Effector CD8-positive, alpha-beta T cell (primary cell): ENCODE results near the gene MYCL.
"Not testable (repeated sequence)": the region's sequence is repeated elsewhere in the genome, so short reads cannot be mapped to it uniquely, and the experiment has no call there.

Experiments
- DNase-seq: peaks from one replicate; lab custom pipeline; 2025; lab: John Stamatoyannopoulos, UW

The MYCL gene

DNA sequence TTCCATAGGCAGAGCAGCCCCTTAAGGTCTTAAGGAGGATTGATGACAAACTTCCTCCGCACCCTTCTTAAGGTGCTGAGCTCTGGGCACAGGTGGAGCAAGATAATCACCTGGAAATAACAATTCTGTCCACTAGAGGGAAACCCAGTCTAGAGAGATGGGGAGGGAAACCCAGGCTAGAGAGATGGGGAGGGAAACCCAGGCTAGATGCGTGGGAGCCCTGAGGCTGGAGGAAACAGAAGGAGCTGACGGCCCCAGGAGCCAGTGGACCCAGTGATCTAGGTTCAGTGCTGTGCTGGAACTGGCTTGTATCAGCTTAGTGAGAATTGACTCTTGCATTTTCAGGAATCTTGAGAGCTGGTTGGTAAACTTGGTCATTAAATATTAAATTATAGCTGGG, 17.8 kb upstream of the MYCL start:
- DNase-seq = peak; percentile 8

DNA sequence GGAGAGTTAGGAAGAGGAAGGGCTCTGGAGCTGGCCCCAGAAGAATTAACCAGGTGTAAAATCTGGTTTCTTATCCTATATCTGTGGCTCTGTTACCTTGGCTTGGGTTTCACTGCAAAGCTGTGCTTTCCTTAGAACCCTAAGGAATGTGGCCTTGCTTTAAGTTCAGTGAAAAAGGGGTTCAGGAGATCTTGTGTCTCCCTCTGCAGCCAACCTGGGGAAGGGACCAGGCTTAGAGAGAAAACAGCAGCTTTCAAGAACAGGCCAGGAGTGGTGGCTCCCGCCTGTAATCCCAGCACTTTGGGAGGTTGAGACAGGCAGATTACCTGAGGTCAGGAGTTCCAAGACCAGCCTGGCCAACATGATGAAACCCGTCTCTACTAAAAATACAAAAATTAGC, 16.1 kb upstream of the MYCL start:
- no peak for DNase-seq

DNA sequence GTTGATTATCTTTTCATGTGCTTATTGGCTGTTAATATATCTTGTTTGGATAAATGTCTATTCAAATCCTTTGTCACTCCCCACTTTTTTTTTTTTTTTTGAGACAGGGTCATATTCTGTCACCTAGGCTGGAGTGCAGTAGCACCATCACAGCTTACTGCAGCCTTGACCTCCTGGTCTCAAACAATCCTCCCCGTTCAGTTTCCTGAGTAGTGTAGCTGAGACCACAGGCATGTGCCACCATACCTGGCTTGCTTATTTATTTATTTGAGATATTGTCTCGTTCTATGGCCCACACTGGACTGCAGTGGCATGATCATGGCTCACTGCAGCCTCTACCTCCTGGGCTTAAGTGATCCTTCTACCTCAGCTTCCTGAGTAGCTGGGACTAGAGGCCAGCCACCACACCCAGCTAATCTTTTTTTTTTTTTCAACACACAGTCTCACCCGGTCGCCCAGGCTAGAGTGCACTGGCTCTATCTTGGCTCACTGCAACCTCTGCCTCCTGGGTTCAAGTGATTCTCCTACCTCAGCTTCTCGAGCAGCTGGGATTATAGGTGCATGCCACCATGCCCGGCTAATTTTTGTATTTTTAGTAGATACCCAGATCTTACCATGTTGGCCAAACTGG, 13.9 kb upstream of the MYCL start:
- DNase-seq = no peak

DNA sequence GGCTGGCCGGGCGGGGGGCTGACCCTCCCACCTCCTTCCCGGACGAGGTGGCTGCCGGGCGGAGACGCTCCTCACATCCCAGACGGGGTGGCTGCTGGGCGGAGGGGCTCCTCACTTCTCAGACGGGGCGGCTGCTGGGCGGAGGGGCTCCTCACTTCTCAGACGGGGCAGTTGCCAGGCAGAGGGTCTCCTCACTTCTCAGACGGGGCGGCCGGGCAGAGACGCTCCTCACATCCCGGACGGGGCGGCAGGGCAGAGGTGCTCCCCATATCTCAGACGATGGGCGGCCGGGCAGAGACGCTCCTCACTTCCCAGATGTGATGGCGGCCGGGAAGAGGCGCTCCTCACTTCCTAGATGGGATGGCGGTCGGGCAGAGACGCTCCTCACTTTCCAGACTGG, 11.4 kb upstream of the MYCL start:
- not testable (repeated sequence) for DNase-seq

DNA sequence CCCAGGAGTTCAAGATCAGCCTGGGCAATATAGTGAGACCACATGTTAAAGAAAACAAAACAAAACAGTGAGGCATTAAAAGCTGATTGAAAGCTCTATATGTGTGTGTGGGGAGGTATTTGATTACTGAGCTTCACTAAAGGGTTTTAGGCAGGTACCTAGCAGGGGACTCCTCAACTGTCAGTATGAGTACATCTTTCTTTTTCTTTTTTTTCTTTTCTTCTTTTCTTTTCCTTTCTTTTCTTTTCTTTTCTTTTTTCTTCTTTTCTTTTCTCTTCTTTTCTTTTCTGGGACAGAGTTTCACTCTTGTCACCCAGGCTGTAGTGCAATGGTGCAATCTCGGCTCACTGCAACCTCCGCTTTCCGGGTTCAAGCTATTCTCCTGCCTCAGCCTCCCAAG, 8.5 kb upstream of the MYCL start:
- no peak for DNase-seq

DNA sequence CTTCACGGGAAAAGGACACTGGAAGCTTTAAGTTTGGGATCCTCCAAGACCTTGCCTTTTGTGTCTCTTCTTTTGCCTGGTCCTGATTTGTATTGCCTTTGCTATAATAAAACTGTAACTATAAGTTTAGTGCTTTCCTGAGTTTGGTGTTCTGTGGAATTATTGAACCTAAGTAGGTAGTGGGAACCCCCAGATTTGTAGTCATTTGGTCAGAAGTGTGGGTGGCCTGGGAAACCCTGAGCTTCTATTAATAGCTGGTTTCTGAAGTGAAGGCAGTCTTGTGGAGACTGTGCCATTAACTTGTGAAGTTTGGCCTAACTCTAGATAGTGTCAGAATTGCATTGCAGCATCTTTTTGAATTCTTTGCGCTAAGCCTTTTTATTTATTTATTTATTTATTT, 6.8 kb upstream of the MYCL start:
- no peak for DNase-seq

DNA sequence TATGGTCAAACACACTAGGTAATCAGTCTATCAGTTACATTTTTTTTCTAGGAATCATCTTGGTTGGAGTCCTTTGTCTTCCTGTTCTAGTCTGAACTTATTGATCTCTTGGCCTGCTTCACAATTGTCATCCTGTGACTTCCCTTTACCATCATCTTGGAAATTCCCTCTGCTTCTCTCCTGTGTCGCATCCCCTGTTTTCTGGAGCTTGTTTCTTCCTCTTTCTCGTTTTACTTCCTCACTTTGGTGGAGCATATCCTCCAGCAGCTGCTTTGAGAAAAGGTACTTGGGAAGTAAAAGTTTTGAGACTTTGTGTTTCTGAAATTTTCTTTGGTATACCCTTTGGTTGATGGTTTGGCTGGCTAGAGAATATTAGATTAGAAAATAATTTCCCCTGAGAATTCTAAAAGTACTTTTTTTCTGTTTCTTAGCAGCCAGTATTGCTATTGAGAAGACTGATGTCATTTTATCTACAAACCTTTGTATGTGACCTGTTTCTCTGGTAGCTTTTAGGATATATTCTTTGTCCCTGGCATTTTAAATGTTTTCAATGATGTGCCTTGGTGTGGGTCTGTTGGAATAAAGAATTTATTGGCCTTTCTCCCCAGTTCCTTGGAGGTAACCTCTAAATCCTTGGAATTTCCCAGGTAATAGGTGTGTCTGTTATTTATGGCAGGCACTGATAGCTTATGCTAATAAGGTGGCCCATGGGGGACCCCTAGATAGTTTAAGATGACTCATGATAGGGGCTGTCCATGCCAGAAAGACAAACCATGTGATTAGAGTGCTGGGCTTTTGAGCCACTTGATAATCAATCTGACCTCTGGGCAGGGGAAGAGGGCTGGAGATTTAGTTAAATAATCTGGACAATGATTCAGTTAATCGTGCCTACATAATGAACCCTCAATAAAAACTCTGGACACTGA, 6.1 kb upstream of the MYCL start:
- no peak for DNase-seq

DNA sequence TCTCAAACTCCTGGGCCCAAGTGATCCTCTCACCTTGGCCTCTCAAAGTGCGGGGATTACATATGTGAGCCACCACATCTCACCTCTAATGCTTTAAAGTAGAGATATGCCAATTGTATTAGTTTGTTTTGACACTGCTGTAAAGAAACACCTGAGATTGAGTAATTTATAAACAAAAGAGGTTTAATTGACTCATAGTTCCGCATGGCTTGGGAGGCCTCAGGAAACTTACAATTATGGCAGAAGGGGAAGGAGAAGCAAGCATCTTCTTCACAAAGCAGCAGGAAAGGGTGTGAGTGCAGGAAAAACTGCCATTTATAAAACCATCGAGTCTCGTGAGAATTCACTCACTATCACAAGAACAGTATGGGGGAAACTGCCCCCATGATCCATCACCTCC, 3.5 kb upstream of the MYCL start:
- no peak for DNase-seq

DNA sequence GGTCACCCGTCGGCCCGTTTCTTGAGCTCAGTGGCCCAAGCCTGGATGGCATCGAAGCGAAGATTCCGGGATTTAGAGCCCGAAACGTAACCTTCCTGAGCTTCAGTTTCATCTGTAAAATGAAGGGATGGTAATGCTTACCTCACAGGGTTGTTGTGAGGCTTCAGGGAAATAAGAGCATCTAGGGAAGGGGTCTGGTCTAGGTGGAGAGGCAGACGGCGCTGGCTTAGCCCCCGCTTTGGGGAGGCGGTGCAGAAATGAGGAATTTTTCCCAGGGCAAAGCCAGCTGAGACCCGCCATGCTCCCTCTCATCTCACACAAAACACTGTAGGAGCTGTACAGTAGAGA, 717 bp upstream of the MYCL start:
- no peak for DNase-seq

DNA sequence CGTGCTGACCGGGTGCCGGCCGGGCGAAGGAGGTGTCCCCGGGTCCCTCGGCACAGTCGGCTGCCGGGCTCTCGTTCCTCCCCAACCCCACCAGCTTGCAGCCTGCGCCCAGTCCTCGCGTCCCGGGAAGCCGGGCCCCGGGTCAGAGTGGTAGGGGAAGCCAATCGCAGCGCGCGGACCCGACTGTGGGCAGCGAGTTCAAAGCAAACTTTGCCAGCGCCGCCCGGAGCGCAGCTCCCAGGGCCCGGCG, 328 bp downstream of the MYCL start:
- no peak for DNase-seq

DNA sequence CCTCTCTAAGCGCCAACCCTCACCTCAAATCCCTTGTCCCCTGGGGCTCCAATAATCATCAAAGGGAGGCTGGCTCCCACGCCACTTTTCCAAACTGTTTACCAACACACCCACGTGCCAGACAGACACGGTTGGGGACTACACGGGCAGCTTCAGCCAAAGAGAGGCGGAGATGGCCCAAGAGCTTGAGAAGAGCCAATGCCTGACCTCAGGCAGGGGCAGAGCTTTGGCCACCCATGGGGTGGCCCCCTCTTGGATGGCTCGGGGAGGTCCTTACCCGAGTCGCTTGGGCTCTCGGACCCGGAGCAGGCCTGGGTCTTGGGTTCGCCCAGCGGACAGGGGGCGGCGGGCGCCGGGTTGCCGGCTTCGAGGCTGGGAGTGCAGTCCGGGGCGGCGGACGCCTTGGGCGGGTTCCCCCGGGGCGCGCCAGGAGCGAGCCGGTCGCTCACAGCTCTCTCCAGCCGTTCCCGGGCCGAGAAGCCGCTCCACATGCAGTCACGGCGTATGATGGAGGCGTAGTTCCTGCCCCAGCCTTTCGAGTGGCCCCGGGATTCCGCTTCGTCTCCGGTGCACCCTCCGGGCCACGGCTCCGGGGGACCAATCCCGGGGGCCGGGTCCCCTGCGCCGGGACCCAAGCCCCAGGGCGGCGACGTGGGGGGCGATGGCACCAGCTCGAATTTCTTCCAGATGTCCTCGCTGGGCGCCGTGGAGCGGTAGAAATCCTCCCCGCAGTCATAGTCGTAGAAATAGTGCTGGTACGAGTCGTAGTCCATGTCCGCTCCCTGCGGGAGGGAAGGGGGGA, 854 bp downstream of the MYCL start:
- DNase-seq = no peak

DNA sequence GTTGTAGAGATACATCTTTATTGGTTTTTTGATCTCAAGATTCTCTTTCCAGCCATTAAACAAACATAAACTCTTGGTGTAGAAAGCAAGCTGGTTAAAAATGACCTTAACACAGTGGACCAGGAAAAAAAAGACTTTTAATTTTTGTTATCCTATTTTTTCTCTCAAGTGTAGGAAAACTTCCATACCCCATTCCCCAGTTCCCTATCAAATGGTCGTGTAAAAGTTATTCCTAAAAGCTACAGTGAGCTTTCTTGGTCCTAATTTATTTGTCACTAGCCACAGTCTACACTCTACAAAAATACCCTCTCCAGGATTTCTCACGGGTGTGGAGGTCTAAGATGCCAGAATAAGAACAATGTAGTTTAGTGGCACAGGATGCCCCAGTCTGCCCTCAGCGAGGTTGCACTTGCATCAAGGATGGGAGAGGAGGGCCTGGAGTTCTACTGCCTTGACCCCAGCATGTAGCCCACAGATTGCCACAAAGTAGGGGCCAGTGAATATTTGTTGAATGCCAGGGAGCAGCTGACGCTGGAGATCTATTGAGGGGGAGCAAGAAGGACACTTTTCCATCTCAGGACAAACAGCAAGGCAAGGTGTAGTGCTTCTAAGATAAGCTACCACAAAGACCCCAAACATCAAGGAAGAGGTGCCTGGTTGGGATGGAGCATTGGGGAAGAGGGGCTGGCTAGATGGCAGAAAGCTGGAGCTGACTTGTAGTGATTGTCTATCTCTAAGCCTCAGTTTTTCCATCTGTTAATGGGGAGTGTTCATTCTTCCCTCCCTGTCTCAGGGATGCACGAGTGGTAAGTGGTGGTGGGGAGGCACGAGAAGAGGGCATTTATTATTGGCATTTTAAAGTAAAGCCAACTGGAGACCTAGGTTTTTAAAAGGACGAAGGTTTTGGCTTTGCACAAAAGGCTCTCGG, 1.8 kb downstream of the MYCL start:
- no peak for DNase-seq

DNA sequence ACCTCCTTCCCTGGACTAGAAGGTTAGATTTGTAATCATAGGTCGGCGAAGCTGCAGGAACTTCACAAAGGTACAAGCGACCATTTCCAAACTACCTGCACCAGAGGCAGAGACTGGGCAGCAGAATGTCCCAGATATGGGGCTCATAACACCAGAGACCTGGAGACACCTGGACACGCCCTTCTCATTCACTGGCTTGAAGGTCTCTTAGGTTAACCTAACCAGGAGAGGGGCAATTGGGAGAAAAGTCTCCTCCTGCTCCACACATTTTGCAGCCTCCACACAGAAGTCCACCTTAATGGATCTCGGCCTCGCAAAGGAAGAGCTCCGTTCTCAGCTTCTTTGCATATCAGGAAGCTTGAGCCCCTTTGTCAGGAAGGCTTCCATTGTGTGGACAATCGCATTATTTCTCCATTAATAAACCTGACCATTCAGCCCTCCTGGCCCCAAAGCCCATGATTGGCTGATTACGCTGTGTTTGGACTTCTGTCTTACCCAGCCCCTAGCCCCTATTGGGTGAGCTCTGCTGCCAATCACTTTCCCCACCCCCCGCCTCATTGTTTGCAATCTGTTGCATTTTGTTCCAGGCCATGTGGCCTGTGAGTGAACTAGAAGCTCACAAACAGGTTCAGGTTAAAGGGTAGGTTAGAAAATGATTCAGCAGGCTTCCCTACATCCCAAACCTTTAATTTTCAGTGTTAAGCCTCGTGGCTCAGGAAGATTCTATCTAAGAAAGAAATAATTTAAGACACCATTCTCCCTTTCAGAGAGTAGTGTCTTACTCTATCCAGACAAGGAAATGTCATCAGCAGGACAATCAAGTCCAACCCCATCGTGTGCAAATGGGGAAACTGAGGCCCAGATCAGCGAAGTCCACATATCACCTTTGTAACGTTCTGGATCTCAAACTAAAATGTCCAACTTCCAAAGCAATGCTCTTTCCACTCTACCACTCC, 2.8 kb downstream of the MYCL start:
- no peak for DNase-seq

DNA sequence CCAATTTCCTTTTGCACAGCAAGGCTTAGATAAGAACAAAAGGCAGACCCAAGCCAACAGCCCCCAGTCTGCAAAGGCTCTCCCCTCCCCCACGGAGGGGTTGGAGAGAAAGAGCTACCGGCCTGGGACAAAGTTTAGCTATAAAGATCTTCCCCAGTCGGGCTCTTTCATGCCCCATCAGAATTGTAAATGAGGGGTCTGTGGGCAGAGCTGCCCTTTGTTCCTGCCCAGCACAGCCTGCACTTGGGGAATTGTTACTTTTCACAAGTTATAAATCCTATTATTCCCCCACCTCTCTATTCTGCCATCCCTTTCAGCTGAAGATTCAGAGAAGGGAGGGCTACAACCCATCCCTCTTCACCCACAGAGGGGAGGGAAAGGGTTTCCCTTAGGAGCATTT, 3.5 kb downstream of the MYCL start:
- no peak for DNase-seq

DNA sequence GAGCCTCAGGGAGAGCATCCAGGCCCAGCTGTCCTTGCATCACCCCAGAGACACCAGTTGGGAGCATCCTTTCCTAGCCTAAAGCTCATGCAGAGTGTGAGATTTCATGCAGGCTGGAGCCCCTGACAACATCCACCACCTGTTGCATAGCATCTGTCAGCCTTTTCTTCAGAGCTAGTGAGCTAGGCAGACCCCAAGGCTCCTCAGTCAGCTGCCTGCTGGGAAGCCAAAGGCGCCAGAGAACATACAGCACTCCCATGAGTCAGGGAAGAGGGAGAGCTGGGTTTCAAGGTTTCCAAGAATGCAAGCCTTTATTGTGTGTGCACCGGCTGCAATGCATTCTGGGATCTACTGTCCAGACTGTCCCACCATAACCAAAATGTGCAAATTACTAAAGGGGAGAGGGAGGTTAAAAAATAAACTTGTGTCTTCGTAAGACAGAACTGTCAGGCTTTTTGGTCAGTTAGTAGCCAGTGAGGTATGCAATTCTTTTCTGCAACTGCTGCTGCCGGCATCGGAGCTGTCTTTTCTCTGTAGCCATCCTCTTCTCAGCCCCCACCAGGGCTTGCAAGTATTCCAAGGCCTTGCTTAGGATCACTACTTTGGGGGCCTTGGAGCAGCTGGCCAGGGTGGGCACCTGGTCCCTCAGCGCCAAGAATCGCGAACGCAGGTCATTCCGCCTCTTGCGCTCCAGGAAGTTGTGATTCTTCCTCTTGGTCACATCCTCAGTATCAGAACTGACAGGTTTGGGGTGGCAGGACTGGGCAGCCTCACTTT, 4.6 kb downstream of the MYCL start:
- no peak for DNase-seq

DNA sequence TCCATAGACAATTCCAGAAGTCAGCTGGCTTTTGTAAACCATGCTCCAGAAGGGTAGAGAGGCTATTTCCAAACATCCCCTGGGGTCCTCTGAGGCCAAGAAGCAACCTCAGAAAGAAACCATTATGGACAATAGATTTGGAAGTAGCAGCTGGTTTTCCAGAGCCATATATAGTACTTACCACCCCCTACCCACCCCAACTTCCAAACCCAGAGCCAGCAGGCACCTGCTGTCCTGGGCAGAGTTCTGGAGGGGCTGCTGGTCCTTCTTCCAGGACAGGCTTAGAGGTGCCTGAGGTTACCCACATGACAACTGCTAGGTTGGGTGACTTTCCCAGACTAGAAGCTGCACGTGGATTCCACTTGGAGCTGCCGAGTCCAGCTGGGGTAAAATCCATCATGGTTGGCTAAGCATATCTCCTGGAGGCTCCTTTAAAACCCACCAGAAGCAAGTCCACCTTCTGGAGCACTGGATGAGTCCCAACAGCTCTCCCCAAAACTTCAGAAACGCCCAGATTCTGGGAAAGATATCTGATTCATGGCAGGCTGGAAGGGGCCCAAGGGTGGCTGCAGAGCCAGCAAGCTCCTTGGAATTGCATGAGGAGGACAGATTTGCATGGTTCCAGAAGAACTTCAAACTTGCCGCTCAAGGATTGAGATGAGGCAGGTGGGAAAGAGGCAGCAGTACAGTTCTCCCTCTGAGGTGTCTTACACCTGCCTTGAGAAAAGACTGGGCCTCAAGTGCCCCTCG, 5.8 kb downstream of the MYCL start:
- no peak for DNase-seq

DNA sequence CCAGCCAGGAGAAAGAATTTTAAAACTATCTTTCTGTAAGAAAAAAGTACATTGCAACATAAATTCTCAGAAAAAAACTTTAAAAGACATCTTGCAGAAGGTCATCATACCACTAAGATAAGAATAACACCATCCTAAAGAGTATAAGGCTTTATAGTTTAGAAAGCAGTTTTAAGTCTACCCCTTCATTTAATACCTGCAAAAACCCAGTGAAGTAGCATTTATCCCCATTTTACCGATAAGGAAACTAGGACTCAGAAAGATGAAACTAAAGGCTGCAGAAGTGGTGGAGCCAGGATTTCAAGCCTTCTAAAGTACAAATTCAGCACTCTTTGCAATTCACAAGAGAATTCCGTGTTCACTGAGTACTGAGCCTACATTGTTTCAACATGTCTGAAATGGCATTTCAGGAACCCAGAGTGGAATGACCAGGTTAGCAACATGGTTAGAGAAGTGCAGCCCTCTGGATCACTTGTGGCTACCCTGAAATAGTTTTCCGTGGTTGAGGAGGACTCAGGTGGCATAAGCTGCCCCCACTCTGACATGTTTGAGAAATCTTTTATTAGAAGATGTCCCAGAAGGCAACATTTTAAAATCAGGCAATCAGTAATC, 6.7 kb downstream of the MYCL start:
- no peak for DNase-seq

DNA sequence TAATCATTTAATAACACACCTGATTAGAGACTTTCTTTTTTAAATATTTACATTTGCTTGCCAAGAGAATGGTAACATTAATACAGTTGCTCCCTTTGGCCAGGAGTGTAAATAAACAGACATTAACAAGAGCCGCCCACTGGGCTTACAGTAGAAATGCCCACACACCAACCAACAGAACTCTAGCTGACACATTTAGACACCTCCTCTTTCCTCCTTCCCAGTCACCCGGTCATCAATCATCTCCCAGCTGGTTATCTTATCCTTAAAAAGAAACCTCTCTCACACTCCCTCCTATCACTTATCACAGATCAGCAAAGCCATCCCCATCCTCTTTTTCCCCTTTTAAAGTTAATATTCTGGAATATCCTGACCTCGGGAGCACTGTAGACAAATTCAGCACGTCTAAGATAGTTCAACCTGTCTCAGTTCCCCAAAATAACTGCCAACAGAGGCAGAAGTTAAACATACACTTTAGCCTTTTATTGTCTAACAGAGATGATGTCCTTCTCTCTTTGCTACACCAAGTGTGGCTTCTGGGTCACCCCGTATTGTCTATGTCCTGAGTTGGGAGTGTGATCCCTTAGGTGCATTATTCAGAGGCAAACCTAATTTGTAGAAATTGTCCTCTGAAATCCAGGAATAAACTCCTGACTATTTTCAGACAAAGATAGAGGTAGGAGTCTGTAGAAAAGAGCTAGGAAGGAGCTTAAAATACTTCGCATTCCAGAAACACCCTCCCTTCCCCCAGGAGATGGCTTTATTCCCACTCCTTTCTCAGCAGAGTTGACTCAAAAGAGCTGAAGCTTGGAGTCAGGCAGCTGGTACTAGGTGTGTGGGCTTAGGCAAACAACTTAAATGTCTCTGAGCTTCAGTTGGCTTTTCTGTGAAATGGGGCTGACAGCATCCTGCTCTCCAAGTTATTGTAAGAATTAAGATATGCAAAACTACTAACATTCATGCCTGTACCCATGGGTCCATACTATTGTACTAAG, 8.8 kb downstream of the MYCL start:
- DNase-seq = no peak
